HepG2 (cell line): ENCODE data around the gene MED9. TPM values are rescaled to one million over a fixed set of nuclear protein-coding genes. Genes with fewer than 3 reads are reported as not detected.

Source experiments
- ARNT ChIP-seq: fragments of 450-650 bp; IDR thresholded peaks from 2 replicates; pipeline ENCODE4 v1.6.1; 2017
- ETV6 ChIP-seq: sonication (generic); formaldehyde crosslinking; conservative IDR thresholded peaks from 2 replicates; pipeline ENCODE4 v1.4.0; 2020; ENCODE audit warnings: missing genetic modification reagents
- HINFP ChIP-seq: sonication (generic); formaldehyde crosslinking; IDR thresholded peaks from 2 replicates; pipeline ENCODE4 v1.4.0; 2020; ENCODE audit warnings: low read depth, mild to moderate bottlenecking, missing genetic modification reagents
- HMG20B ChIP-seq: conservative IDR thresholded peaks from 2 replicates; pipeline ENCODE4 v1.6.1; 2016; ENCODE audit warnings: missing genetic modification reagents, missing compliant biosample characterization
- MAF1 ChIP-seq: sonication (generic); formaldehyde crosslinking; IDR thresholded peaks from 2 replicates; pipeline ENCODE4 v1.5.0; 2020; ENCODE audit warnings: missing genetic modification reagents, borderline replicate concordance
- MTF2 ChIP-seq: sonication (generic); formaldehyde crosslinking; IDR thresholded peaks from 2 replicates; pipeline ENCODE4 v1.5.0; 2020; ENCODE audit warnings: missing genetic modification reagents, borderline replicate concordance
- NR2F1 ChIP-seq, 2 experiments: fragments of 450-650 bp in 1 of 2; formaldehyde crosslinking in 1 of 2; IDR thresholded peaks; 2 replicates each; pipeline versions ENCODE4 v1.5.0 to v1.6.1; 2016 to 2020; ENCODE audit warnings: mild to moderate bottlenecking in 1 of 2, missing compliant biosample characterization in 1 of 2, missing genetic modification reagents in 1 of 2, moderate library complexity in 1 of 2
- PRMT3 ChIP-seq: sonication (generic); formaldehyde crosslinking; IDR thresholded peaks from 2 replicates; pipeline ENCODE4 v1.8.1; 2022; ENCODE audit warnings: low read depth, mild to moderate bottlenecking, moderate library complexity, missing genetic modification reagents, borderline replicate concordance
- RBAK ChIP-seq: sonication (generic); formaldehyde crosslinking; IDR thresholded peaks from 2 replicates; pipeline ENCODE4 v1.5.1; 2020; ENCODE audit warnings: mild to moderate bottlenecking, missing genetic modification reagents
- SIX4 ChIP-seq: sonication (generic); formaldehyde crosslinking; IDR thresholded peaks from 2 replicates; pipeline ENCODE4 v1.4.0; 2020; ENCODE audit warnings: missing genetic modification reagents
- ZBTB46 ChIP-seq: sonication (generic); formaldehyde crosslinking; IDR thresholded peaks from 2 replicates; pipeline ENCODE4 v1.4.0; 2020; ENCODE audit warnings: mild to moderate bottlenecking, missing genetic modification reagents, borderline replicate concordance
- ZNF225 ChIP-seq: sonication (generic); formaldehyde crosslinking; IDR thresholded peaks from 2 replicates; pipeline ENCODE4 v1.4.0; 2020; ENCODE audit warnings: mild to moderate bottlenecking, missing genetic modification reagents
- ZNF230 ChIP-seq: sonication (generic); formaldehyde crosslinking; IDR thresholded peaks from 2 replicates; pipeline ENCODE4 v1.4.0; 2020; ENCODE audit warnings: mild to moderate bottlenecking, missing genetic modification reagents
- ZNF350 ChIP-seq: sonication (generic); formaldehyde crosslinking; IDR thresholded peaks from 2 replicates; pipeline ENCODE4 v1.4.0; 2020; ENCODE audit warnings: mild to moderate bottlenecking, low read depth, missing genetic modification reagents, borderline replicate concordance
- ZNF512B ChIP-seq: sonication (generic); formaldehyde crosslinking; IDR thresholded peaks from 2 replicates; pipeline ENCODE4 v1.5.1; 2020; ENCODE audit warnings: missing genetic modification reagents, mild to moderate bottlenecking, borderline replicate concordance
- ZNF572 ChIP-seq: sonication (generic); formaldehyde crosslinking; IDR thresholded peaks from 2 replicates; pipeline ENCODE4 v1.5.1; 2020; ENCODE audit warnings: mild to moderate bottlenecking, missing genetic modification reagents
- ZSCAN25 ChIP-seq: sonication (generic); formaldehyde crosslinking; IDR thresholded peaks from 2 replicates; pipeline ENCODE4 v1.8.0; 2022; ENCODE audit warnings: mild to moderate bottlenecking, missing genetic modification reagents
- polyA plus RNA-seq, 8 experiments: library from polyadenylated mRNA; depleted of rRNA in 3 of 8; stranded (reverse) in 7 of 8; unstranded in 1 of 8; fragments of >200 nt; fragmentation: Illumina TruSeq in 4 of 8; extraction: Trizol in 4 of 8; gene quantifications; 2 replicates each; pipeline versions ENCODE4 v1.2.1 to v1.2.3, GENCODE V29; 2011 to 2016; ENCODE audit warnings: low read depth in 4 of 8, missing spikeins in 1 of 8, mixed read lengths in 1 of 8; ENCODE audit not compliant: insufficient read depth in 1 of 8
- total RNA-seq, 5 experiments: library from RNA; depleted of rRNA; stranded (reverse); fragments of >200 nt; fragmentation: Illumina TruSeq; extraction: Trizol; gene quantifications; 2 replicates each; pipeline ENCODE4 v1.2.3, GENCODE V29; 2016; ENCODE audit warnings: low read depth in 1 of 5
- TF ChIP-seq, protein P1 (sequence below), 2 experiments: sonication (generic) in 1 of 2; formaldehyde crosslinking in 1 of 2; IDR thresholded peaks; 2 replicates each; pipeline versions ENCODE4 v1.4.0 to v1.6.1; 2016 to 2020; ENCODE audit warnings: borderline replicate concordance in 1 of 2, low read depth in 1 of 2, mild to moderate bottlenecking in 1 of 2, missing genetic modification reagents in 1 of 2

Gene MED9
- total and polyA plus RNA-seq, 2 of the 13 experiments (the other 11 are each of a cell fraction or from before 2014, with no cell fraction given), result 11.9 to 15.1 TPM

- TF ChIP-seq ZNF512B (CRISPR knock-in tag) (no peak), HMG20B (CRISPR knock-in tag) (no peak), ZSCAN25 (CRISPR knock-in tag) (no peak), ZNF225 (CRISPR knock-in tag) (peak; percentile 21; the same call in 1 of the 2 replicates), MAF1 (CRISPR knock-in tag) (0 out of 2 replicates have a peak, but pooled peaks have one; percentile 36), SIX4 (CRISPR knock-in tag) (no peak), PRMT3 (no peak), ZBTB46 (no peak), HINFP (CRISPR knock-in tag) (peak; percentile 72; the same call in 1 of the 2 replicates), ZNF572 (no peak), NR2F1 (CRISPR knock-in tag; IDR thresholded peaks at IDR 0.05) (no peak), RBAK (CRISPR knock-in tag) (no peak), ETV6 (CRISPR knock-in tag) (no peak), MTF2 (CRISPR knock-in tag) (no peak), ZNF350 (CRISPR knock-in tag) (no peak), ZNF230 (CRISPR knock-in tag) (0 out of 2 replicates have a peak, but pooled peaks have one; percentile 13), ARNT (no peak)
- TF ChIP-seq, protein P1, sequence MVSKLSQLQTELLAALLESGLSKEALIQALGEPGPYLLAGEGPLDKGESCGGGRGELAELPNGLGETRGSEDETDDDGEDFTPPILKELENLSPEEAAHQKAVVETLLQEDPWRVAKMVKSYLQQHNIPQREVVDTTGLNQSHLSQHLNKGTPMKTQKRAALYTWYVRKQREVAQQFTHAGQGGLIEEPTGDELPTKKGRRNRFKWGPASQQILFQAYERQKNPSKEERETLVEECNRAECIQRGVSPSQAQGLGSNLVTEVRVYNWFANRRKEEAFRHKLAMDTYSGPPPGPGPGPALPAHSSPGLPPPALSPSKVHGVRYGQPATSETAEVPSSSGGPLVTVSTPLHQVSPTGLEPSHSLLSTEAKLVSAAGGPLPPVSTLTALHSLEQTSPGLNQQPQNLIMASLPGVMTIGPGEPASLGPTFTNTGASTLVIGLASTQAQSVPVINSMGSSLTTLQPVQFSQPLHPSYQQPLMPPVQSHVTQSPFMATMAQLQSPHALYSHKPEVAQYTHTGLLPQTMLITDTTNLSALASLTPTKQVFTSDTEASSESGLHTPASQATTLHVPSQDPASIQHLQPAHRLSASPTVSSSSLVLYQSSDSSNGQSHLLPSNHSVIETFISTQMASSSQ (IDR thresholded peaks at IDR 0.05; ENCODE audit: low read depth), result no peak
- TF ChIP-seq, protein P1 (CRISPR knock-in tag; IDR thresholded peaks at IDR 0.05; ENCODE audit: borderline replicate concordance), result no peak
These were observed 19.6 kb downstream of the MED9 start, which contains the start of gene RASD1 (continued) for GRCh38 chr17:17496189-17497064.
